Karpas-422 (cell line): ENCODE data around the gene SYVN1. TPM values are rescaled to one million over a fixed set of nuclear protein-coding genes. Genes with fewer than 3 reads are reported as not detected.

Experiments used
- DNase-seq: peaks from one replicate; pipeline ENCODE4 v3.0.0-alpha.2; 2015
- H2AFZ ChIP-seq: fragments of 200-600 bp; sonication (generic); 2 replicates; pipeline ENCODE4 v1.6.1; 2014; ENCODE audit warnings: antibody characterized with exemption, low read length, mixed read lengths
- H3K27ac ChIP-seq: fragments of 200-600 bp; sonication (generic); 2 replicates; pipeline ENCODE4 v1.5.1; 2014; ENCODE audit warnings: mild to moderate bottlenecking, low read length, moderate library complexity
- H3K27me3 ChIP-seq: fragments of 200-600 bp; sonication (generic); 2 replicates; pipeline ENCODE4 v1.6.1; 2014; ENCODE audit warnings: low read length, mixed read lengths
- H3K36me3 ChIP-seq: fragments of 200-600 bp; sonication (generic); 2 replicates; pipeline ENCODE4 v1.6.1; 2014; ENCODE audit warnings: low read length, mixed read lengths; ENCODE audit not compliant: insufficient read depth
- H3K4me1 ChIP-seq: fragments of 200-600 bp; sonication (generic); 2 replicates; pipeline ENCODE4 v1.6.1; 2014; ENCODE audit warnings: mild to moderate bottlenecking, low read length, mixed read lengths
- H3K4me2 ChIP-seq: fragments of 200-600 bp; sonication (generic); 2 replicates; pipeline ENCODE4 v1.6.1; 2014; ENCODE audit warnings: low read length, low read depth, mild to moderate bottlenecking; ENCODE audit not compliant: poor library complexity, severe bottlenecking
- H3K4me3 ChIP-seq: fragments of 200-600 bp; sonication (generic); 2 replicates; pipeline ENCODE4 v1.5.1; 2014; ENCODE audit warnings: mild to moderate bottlenecking, antibody characterized with exemption, low read length, mixed read lengths
- H3K79me2 ChIP-seq: fragments of 200-600 bp; sonication (generic); 2 replicates; pipeline ENCODE4 v1.6.1; 2014; ENCODE audit warnings: mild to moderate bottlenecking, low read length, mixed read lengths
- H3K9ac ChIP-seq: fragments of 200-600 bp; sonication (generic); 2 replicates; pipeline ENCODE4 v1.6.0; 2014; ENCODE audit warnings: low read length
- H3K9me2 ChIP-seq: fragments of 200-600 bp; sonication (generic), shearing (Covaris generic); replicated peaks from 2 replicates; pipeline ENCODE4 v1.6.0; 2014; ENCODE audit warnings: mild to moderate bottlenecking, low read length, moderate library complexity; ENCODE audit not compliant: insufficient read depth
- H3K9me3 ChIP-seq: fragments of 300-700, 200-600 bp; sonication (generic); 2 replicates; pipeline ENCODE4 v1.6.1; 2014; ENCODE audit warnings: low read length, mixed read lengths
- H4K20me1 ChIP-seq: fragments of 200-600 bp; sonication (generic); 2 replicates; pipeline ENCODE4 v1.6.1; 2014; ENCODE audit warnings: mild to moderate bottlenecking, antibody characterized with exemption, low read length, low read depth; ENCODE audit not compliant: insufficient read depth
- total RNA-seq: library from RNA; depleted of rRNA; stranded (reverse); fragments of >200 nt; shearing (Covaris generic); gene quantifications from 2 replicates; pipeline ENCODE4 v1.2.3, GENCODE V29; 2014; ENCODE audit warnings: low replicate concordance

SYVN1 gene
- total RNA-seq, 1 experiment from 2014 or later: 118 TPM

- H3K79me2 ChIP-seq: peaks cover 21% of the 10 kb centered on the region
- H3K9me2 ChIP-seq: no peaks in the 10 kb centered on the region
- H3K9me3 ChIP-seq: no peaks in the 10 kb centered on the region
- no peak overlapping the region for H3K4me3 ChIP-seq
- H3K36me3 ChIP-seq: no peaks in the 10 kb centered on the region
- no peaks in the 10 kb centered on the region for H4K20me1 ChIP-seq
- H3K27ac ChIP-seq: no peak overlapping the region
- H3K9ac ChIP-seq: no peak overlapping the region
- H2AFZ ChIP-seq: no peak overlapping the region
- H3K4me1 ChIP-seq: peaks cover 22% of the 10 kb centered on the region
- no peaks in the 10 kb centered on the region for H3K27me3 ChIP-seq
- DNase-seq: no peak
- H3K4me2 ChIP-seq: no peak overlapping the region
These were observed 25.7 kb downstream of the SYVN1 start for GRCh38 chr11:65108469-65109123.

- no peak overlapping the region for H3K4me2 ChIP-seq
- no peak for DNase-seq
These were observed 26.4 kb downstream of the SYVN1 start for GRCh38 chr11:65107751-65108468.

GRCh38 chr11:65107078-65107477, 27.2 kb downstream of the SYVN1 start:
- H3K79me2 ChIP-seq: peaks cover 19% of the 10 kb centered on the region
- H4K20me1 ChIP-seq: no peaks in the 10 kb centered on the region
- no peak for DNase-seq
- H3K27ac ChIP-seq: no peak overlapping the region
- H2AFZ ChIP-seq: no peak overlapping the region
- no peaks in the 10 kb centered on the region for H3K9me2 ChIP-seq
- H3K4me2 ChIP-seq: no peak overlapping the region
- peaks cover 12% of the 10 kb centered on the region for H3K4me1 ChIP-seq
- no peaks in the 10 kb centered on the region for H3K9me3 ChIP-seq
- H3K9ac ChIP-seq: no peak overlapping the region
- no peaks in the 10 kb centered on the region for H3K36me3 ChIP-seq
- no peaks in the 10 kb centered on the region for H3K27me3 ChIP-seq
- no peak overlapping the region for H3K4me3 ChIP-seq

More at GRCh38 chr11:65107751-65108468, 26.4 kb downstream of the SYVN1 start:
- Histone ChIP-seq H3K9me3 (no peaks in the 10 kb centered on the region), H3K4me3 (no peak overlapping the region), H3K9me2 (no peaks in the 10 kb centered on the region), H3K27ac (no peak overlapping the region), H3K27me3 (no peaks in the 10 kb centered on the region), H2AFZ (no peak overlapping the region), H3K36me3 (no peaks in the 10 kb centered on the region), H3K9ac (no peak overlapping the region), H4K20me1 (no peaks in the 10 kb centered on the region), H3K79me2 (peaks cover 17% of the 10 kb centered on the region), H3K4me1 (peaks cover 15% of the 10 kb centered on the region)

- no peak overlapping the region for H3K27ac ChIP-seq
- DNase-seq: no peak
- H3K36me3 ChIP-seq: no peaks in the 10 kb centered on the region
- H3K9me2 ChIP-seq: no peaks in the 10 kb centered on the region
- H4K20me1 ChIP-seq: no peaks in the 10 kb centered on the region
- H2AFZ ChIP-seq: no peak overlapping the region
- no peaks in the 10 kb centered on the region for H3K9me3 ChIP-seq
- H3K4me2 ChIP-seq: no peak overlapping the region
- no peaks in the 10 kb centered on the region for H3K27me3 ChIP-seq
- H3K9ac ChIP-seq: no peak overlapping the region
- no peaks in the 10 kb centered on the region for H3K4me1 ChIP-seq
- peaks cover 28% of the 10 kb centered on the region for H3K79me2 ChIP-seq
- H3K4me3 ChIP-seq: no peak overlapping the region
These were observed 29.7 kb downstream of the SYVN1 start for GRCh38 chr11:65104628-65105027.

- no peak overlapping the region for H3K9ac ChIP-seq
- no peaks in the 10 kb centered on the region for H4K20me1 ChIP-seq
- peaks cover 37% of the 10 kb centered on the region for H3K79me2 ChIP-seq
- H3K4me2 ChIP-seq: no peak overlapping the region
- no peak overlapping the region for H2AFZ ChIP-seq
- DNase-seq: no peak
- H3K4me1 ChIP-seq: no peaks in the 10 kb centered on the region
- H3K4me3 ChIP-seq: no peak overlapping the region
- no peaks in the 10 kb centered on the region for H3K9me3 ChIP-seq
- H3K9me2 ChIP-seq: no peaks in the 10 kb centered on the region
- peaks cover 2% of the 10 kb centered on the region; the same call in 1 of the 2 replicates for H3K36me3 ChIP-seq
- H3K27me3 ChIP-seq: no peaks in the 10 kb centered on the region
- no peak overlapping the region for H3K27ac ChIP-seq
These were observed 30.8 kb downstream of the SYVN1 start for GRCh38 chr11:65103476-65103875.

GRCh38 chr11:65102142-65103095, 31.9 kb downstream of the SYVN1 start:
- no peaks in the 10 kb centered on the region for H3K9me2 ChIP-seq
- no peak overlapping the region for H2AFZ ChIP-seq
- H3K4me3 ChIP-seq: no peak overlapping the region
- H3K27me3 ChIP-seq: no peaks in the 10 kb centered on the region
- H3K4me2 ChIP-seq: no peak overlapping the region
- no peak overlapping the region for H3K9ac ChIP-seq
- H3K27ac ChIP-seq: no peak overlapping the region
- peaks cover 48% of the 10 kb centered on the region for H3K79me2 ChIP-seq
- no peak for DNase-seq
- H3K9me3 ChIP-seq: no peaks in the 10 kb centered on the region
- H4K20me1 ChIP-seq: no peaks in the 10 kb centered on the region
- H3K36me3 ChIP-seq: peaks cover 7% of the 10 kb centered on the region; the same call in 1 of the 2 replicates
- peaks cover 2% of the 10 kb centered on the region; the same call in 1 of the 2 replicates for H3K4me1 ChIP-seq

GRCh38 chr11:65100674-65101350, 33.5 kb downstream of the SYVN1 start:
- H3K4me1 ChIP-seq: peaks cover 9% of the 10 kb centered on the region
- no peaks in the 10 kb centered on the region for H4K20me1 ChIP-seq
- peaks cover 7% of the 10 kb centered on the region; the same call in 1 of the 2 replicates for H3K36me3 ChIP-seq
- no peaks in the 10 kb centered on the region for H3K27me3 ChIP-seq
- H3K9me3 ChIP-seq: no peaks in the 10 kb centered on the region
- H3K27ac ChIP-seq: no peak overlapping the region
- H3K9me2 ChIP-seq: no peaks in the 10 kb centered on the region
- no peak overlapping the region for H2AFZ ChIP-seq
- no peak for DNase-seq
- H3K79me2 ChIP-seq: peaks cover 58% of the 10 kb centered on the region
- no peak overlapping the region for H3K4me2 ChIP-seq
- no peak overlapping the region for H3K9ac ChIP-seq
- no peak overlapping the region for H3K4me3 ChIP-seq
